Pancreas (tissue), 10 donors: Measurements from ENCODE around the gene ASMT. TPM values are rescaled to one million over a fixed set of nuclear protein-coding genes. Genes with fewer than 3 reads are reported as not detected.
A peak's percentile ranks its signal among the peaks of the same experiment; 100 is the strongest.

Experiments used
- ATAC-seq, 4 donors: fragments of 200-7000 bp; cut with Tn5 transposase; one replicate each; pipeline versions ENCODE4 v1.8.0 to v1.9.1; 2020; ENCODE audit warnings: mild to moderate bottlenecking in 4 of 4, moderate library complexity in 4 of 4
- DNase-seq, 6 donors: peaks; one replicate each; pipeline ENCODE4 v3.0.0-alpha.2; 2020
- FAIRE-seq: peaks from 2 replicates; lab custom pipeline; 2012; peaks lifted over from hg19 to GRCh38; lab: Jason Lieb, UNC
- H3K27ac ChIP-seq, 4 donors: fragments of 200-600 bp; sonication (generic); 1 replicate in 3 of 4; 2 replicates in 1 of 4; pipeline versions ENCODE4 v1.5.0 to v1.8.0; 2020
- H3K27me3 ChIP-seq, 4 donors: fragments of 200-600 bp; one replicate each; pipeline ENCODE4 v1.8.0; 2021
- H3K36me3 ChIP-seq, 3 donors: fragments of 200-600 bp; sonication (generic) in 1 of 3; one replicate each; pipeline versions ENCODE4 v1.5.0 to v1.8.0; 2020 to 2021
- H3K4me1 ChIP-seq, 3 donors: fragments of 200-600 bp; one replicate each; pipeline ENCODE4 v1.8.0; 2021
- H3K4me3 ChIP-seq, 4 donors: fragments of 200-600 bp; sonication (generic) in 2 of 4; one replicate each; pipeline versions ENCODE4 v1.5.0 to v1.8.0; 2020 to 2021
- H3K9me3 ChIP-seq, 4 donors: fragments of 200-600 bp; one replicate each; pipeline ENCODE4 v1.8.0; 2021
- WGBS, 2 donors: extraction: QIAGEN DNeasy Blood & Tissue Kit; methylation state at CpG; one replicate each; pipeline ENCODE4 v1.1.7; 2013; 5-methylcytosine and 5-hydroxymethylcytosine counted together
- intact Hi-C, 3 donors: fragments of 100-400 bp; cut with DNase I; formaldehyde crosslinking; loops; one replicate each; pipeline versions ENCODE4 v1.11.1 to v1.14.2; 2022
- polyA plus RNA-seq, 2 donors: library from polyadenylated mRNA; stranded (reverse); fragments of 200-250 nt; gene quantifications; one replicate each; pipeline ENCODE4 v1.2.3, GENCODE V29; 2013
- total RNA-seq, 6 donors: library from RNA; stranded (reverse); fragmentation: NEBNext Ultra II Directional in 4 of 6; extraction: Animal tissue kit (Norgen Biotek cat#: 25700) in 4 of 6; gene quantifications; one replicate each; pipeline versions ENCODE4 v1.2.1 to v1.2.4, GENCODE V29; 2021 to 2023
- TF ChIP-seq, protein P1 (sequence below), 4 donors: fragments of 200-600 bp; sonication (generic) in 3 of 4; IDR thresholded peaks; one replicate each; pipeline versions ENCODE4 v1.5.0 to v1.8.0; 2021; ENCODE audit warnings: antibody characterized with exemption in 4 of 4
- donor health status: healthy with polysubstance abuse.
- donor health status: DM: no; HTN: no; CAD: no; lungs with moderate emphysema.
- donor health status: DM: no; HTN: no; CAD: no.
- donor health status: control.
- donor health status: control.
- donor health status: Bipolar disorder and iron deficiency.
- donor health status: DM: yes; HTN: yes; CAD: no.
- donor health status: DM: no; HTN: no; CAD: no.
- donor health status: DM: no; HTN: no; CAD: no.
- donor health status: DM: yes; HTN: yes; CAD: no.

Gene ASMT
- total and polyA plus RNA-seq, 8 donors: 0.22 to 1.2 (median 0.38) TPM; not detected in 5

DNA sequence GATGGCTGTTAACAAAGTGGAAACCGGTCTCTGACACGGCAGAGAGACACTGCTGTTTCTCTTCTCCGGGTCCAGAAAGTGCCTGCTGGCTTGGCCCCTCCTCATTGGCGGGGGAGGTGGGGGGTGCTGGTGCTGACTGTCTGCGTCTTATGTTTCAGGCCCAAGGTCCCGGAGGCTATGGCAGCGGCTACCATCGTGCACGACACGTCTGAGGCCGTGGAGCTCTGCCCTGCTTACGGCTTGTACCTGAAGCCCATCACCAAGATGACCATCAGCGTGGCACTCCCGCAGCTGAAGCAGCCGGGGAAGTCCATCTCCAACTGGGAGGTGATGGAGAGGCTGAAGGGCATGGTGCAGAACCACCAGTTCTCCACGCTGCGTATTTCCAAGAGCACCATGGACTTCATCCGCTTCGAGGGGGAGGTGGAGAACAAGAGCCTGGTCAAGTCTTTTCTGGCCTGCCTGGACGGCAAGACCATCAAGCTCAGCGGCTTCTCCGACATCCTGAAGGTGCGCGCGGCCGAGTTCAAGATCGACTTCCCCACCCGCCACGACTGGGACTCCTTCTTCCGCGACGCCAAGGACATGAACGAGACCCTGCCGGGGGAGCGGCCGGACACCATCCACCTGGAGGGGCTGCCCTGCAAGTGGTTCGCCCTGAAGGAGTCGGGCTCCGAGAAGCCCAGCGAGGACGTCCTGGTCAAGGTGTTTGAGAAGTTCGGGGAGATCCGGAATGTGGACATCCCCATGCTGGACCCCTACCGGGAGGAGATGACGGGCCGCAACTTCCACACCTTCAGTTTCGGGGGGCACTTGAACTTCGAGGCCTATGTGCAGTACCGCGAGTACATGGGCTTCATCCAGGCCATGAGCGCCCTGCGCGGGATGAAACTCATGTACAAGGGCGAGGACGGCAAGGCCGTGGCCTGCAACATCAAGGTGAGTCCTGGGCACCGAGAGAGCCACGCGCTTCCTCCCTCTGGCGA is 21.3 kb upstream of the ASMT start:
- TF ChIP-seq, protein P1, sequence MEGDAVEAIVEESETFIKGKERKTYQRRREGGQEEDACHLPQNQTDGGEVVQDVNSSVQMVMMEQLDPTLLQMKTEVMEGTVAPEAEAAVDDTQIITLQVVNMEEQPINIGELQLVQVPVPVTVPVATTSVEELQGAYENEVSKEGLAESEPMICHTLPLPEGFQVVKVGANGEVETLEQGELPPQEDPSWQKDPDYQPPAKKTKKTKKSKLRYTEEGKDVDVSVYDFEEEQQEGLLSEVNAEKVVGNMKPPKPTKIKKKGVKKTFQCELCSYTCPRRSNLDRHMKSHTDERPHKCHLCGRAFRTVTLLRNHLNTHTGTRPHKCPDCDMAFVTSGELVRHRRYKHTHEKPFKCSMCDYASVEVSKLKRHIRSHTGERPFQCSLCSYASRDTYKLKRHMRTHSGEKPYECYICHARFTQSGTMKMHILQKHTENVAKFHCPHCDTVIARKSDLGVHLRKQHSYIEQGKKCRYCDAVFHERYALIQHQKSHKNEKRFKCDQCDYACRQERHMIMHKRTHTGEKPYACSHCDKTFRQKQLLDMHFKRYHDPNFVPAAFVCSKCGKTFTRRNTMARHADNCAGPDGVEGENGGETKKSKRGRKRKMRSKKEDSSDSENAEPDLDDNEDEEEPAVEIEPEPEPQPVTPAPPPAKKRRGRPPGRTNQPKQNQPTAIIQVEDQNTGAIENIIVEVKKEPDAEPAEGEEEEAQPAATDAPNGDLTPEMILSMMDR (IDR thresholded peaks at IDR 0.05): no peak
- WGBS, 2 donors: 76 to 79% methylated on average over 60 of the region's 60 CpGs
- ATAC-seq (no peak), FAIRE-seq (no peak), DNase-seq (peak in 2 of 6 donors; percentile 56 to 73)
- Histone ChIP-seq H3K27ac (no peak overlapping the region), H3K36me3 (peaks cover 7 to 40% (median 30%) of the 10 kb centered on the region in 3 donors), H3K4me3 (peak overlapping the region in 3 of 4 donors; percentile 66 to 72 (median 71)), H3K4me1 (no peaks in the 10 kb centered on the region), H3K9me3 (no peaks in the 10 kb centered on the region), H3K27me3 (no peaks in the 10 kb centered on the region)
- intact Hi-C loops: no loop called here

DNA sequence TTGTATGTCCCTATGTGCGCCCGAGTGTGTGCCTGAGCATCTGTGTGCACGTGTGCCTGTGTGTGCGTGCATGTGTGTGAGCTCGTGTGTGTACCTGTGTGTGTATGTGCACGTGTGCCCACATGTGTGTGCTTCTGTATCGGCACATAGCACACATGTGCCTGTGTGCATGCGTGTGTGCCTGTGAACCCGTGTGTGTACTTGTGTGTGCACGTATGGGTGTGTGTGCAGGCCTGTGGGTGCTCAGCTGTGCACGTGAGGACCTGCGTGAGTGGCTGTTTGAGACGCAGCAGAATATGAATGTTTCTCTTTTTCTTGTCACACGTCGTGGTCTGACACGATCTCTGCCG is 19.2 kb upstream of the ASMT start:
- no peak for FAIRE-seq
- peaks cover 19 to 61% (median 51%) of the 10 kb centered on the region in 3 donors for H3K36me3 ChIP-seq
- 89 to 92% methylated on average over 17 of the region's 17 CpGs for WGBS, 2 donors
- no peak overlapping the region for H3K4me3 ChIP-seq
- H3K4me1 ChIP-seq: no peaks in the 10 kb centered on the region
- intact Hi-C loops: no loop called here
- no peak for ATAC-seq
- no peaks in the 10 kb centered on the region for H3K9me3 ChIP-seq
- TF ChIP-seq, protein P1 (IDR thresholded peaks at IDR 0.05): no peak
- H3K27ac ChIP-seq: no peak overlapping the region
- peak in 1 of 6 donors; percentile 34 for DNase-seq
- H3K27me3 ChIP-seq: no peaks in the 10 kb centered on the region

DNA sequence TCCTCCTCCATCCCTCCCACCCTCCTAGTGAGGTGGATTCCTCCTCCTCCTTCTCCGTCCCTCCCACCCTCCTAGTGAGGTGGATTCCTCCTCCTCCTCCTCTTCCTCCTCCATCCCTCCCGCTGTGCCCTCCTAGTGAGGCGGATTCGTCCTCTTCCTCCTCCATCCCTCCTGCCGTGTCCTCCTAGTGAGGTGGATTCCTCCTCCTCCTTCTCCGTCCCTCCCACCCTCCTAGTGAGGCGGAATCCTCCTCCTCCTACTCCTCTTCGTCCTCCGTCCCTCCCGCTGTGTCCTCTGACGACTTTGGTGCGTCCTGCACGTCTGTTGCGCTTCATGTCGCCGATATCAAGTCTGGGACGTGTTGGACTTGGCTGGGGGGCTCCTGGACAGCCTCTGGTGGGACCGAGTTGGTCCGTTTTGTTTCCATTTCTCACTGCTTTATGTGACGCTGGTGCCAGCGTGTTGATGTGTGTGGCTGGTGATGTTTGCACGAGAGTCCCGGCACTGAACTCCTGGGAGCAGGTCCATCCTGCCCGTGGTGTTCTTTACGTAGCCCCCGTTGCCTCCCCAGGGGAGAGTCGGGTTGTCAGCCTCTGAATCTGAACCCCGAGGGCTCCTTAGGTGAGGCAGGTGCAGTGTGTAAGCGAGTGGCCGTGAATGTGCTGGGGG is 18.0 kb upstream of the ASMT start:
- H3K27ac ChIP-seq: no peak overlapping the region
- no peaks in the 10 kb centered on the region for H3K27me3 ChIP-seq
- WGBS, 2 donors: 83 to 84% methylated on average over 26 of the region's 30 CpGs
- TF ChIP-seq, protein P1 (IDR thresholded peaks at IDR 0.05): no peak
- FAIRE-seq (no peak), DNase-seq (peak in 1 of 6 donors; percentile 41), ATAC-seq (no peak)
- intact Hi-C loops: no loop called here
- H3K4me1 ChIP-seq: no peaks in the 10 kb centered on the region
- H3K4me3 ChIP-seq: no peak overlapping the region
- peaks cover 25 to 73% (median 62%) of the 10 kb centered on the region in 3 donors for H3K36me3 ChIP-seq
- H3K9me3 ChIP-seq: no peaks in the 10 kb centered on the region

DNA sequence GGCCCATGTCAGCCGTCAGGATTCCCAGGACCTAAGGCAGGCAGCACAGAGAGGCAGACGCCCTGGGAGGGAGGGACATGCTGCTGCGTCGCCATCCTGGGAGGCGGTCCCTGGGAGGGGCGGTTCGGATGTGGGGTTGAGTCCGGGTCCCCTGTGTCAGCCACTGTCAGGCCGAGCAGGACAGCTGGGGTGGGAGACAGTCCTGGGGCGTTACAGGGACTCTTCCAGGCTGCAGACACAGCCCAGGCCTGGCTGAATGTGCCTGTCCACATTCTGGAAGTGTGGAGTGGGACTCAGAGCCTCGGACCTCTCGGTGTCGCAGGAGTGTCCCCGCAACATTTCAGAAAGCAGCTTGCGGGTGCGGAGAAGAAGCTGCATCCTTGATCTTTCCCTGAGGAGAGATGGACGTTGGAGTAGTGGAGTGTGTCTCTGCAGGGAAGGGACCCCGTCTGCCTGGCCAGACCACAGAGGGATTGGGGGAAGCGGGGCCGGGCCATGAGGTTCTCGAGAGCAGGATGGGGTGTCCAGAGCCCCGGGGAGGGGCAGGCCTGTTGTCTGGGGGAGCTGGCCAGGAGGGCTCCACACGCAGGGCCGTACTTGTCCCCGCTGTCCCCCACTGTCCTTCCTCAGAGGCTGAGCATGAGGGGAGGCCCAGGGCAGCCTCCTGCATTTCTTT is 17.4 kb upstream of the ASMT start:
- 92 to 93% methylated on average over 25 of the region's 25 CpGs for WGBS, 2 donors
- TF ChIP-seq, protein P1 (IDR thresholded peaks at IDR 0.05): no peak
- intact Hi-C loops: no loop called here
- Histone ChIP-seq H3K27me3 (no peaks in the 10 kb centered on the region), H3K27ac (no peak overlapping the region), H3K4me3 (no peak overlapping the region), H3K36me3 (peaks cover 26 to 79% (median 68%) of the 10 kb centered on the region in 3 donors), H3K9me3 (no peaks in the 10 kb centered on the region), H3K4me1 (no peaks in the 10 kb centered on the region)
- FAIRE-seq (no peak), ATAC-seq (no peak), DNase-seq (peak in 2 of 6 donors; percentile 48 to 62)
